IPS DF 19.7 (cell line): ENCODE measurements around the gene ENPP3.
"Not testable (repeated sequence)": the region's sequence is repeated elsewhere in the genome, so short reads cannot be mapped to it uniquely, and the experiment has no call there.

Source experiments
- DNase-seq: peaks from one replicate; pipeline ENCODE4 v3.0.0-alpha.2; 2013; ENCODE audit warnings: low read depth, low spot score

ENPP3 gene

DNA sequence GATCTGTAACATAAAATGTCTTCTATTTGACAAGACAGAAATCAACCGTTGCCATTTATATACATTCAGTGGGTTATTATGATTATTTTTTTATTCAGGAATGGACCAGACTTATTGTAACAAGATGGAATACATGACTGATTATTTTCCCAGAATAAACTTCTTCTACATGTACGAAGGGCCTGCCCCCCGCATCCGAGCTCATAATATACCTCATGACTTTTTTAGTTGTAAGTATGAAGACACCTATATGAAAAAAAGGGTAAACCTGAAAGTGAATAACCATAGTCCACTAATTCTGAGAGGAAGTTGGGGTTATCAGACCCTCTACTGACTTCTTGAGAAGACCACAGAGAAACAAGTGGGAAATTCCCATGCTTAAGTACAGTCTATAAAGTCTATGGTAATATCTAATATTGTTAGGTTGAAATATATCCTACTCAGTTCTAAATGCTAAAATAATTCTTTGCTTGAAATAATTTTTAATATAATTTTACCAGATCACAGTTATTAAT is 48.2 kb downstream of the ENPP3 start:
- DNase-seq: no peak

DNA sequence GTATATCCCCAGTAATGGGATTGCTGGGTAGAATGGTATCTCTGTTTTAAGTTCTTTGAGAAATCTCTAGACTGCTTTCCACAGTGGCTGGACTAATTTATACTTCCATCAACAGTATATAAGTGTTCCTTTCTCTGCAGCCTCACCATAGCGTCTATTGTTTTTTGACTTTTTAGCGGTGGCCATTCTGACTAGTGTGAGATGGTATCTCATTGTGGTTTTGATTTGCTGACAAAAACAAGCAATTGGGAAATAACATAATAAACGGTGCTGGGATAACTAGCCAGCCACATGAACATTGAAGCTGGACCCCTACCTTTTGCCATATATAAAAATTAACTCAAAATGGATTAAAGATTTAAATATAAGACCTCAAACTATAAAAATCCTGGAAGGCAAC is 49.9 kb downstream of the ENPP3 start:
- no peak for DNase-seq

DNA sequence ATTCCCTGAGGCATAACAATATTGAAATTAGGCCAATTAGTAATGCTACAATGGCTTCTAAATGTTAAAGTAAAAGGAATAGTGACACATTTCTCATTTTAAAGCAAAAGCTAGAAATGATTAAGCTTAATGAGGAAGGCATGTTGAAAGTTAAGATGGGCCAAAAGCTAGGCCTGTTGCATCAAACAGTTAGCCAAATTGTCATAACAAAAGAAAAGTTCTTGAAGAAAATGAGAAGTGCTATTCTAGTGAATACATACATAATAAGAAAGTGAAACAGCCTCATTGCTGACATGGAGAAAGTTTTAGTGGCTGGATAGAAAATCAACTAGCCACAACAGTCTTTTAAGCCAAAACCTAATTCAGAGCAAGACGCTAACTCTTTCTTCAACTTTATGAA is 51.2 kb downstream of the ENPP3 start:
- DNase-seq: no peak

DNA sequence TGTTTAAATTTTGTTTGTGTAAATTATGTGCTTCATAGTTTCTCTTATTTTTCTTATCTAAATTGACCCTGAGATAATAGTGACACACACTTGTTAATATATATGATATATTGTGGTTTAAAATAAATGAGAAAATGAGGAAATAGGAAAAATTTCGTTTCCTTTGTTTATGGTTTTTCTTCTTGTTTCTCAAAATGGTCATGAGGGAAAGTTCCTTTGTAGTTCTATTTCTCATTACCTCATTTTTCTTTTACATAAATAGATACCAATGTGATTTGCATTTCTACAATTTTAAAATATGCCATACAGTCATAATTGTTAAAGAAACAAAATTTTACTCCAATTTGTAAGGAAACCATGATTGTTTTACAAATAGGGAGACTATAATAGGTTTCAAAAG is 54.9 kb downstream of the ENPP3 start:
- no peak for DNase-seq

DNA sequence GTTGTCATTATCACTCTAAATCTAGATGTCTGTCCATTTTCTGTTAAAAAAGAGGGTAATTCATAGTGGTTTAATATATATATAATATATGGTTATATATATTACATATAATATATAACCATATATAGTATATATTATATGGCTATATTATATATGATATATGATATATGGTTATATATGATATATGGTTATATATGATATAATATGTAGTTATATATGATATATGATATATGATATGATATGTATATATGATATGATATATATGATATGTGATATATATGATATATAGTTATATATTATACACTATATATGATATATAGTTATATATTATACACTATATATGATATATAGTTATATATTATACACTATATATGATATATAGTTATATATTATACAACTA is 55.5 kb downstream of the ENPP3 start:
- no peak for DNase-seq

DNA sequence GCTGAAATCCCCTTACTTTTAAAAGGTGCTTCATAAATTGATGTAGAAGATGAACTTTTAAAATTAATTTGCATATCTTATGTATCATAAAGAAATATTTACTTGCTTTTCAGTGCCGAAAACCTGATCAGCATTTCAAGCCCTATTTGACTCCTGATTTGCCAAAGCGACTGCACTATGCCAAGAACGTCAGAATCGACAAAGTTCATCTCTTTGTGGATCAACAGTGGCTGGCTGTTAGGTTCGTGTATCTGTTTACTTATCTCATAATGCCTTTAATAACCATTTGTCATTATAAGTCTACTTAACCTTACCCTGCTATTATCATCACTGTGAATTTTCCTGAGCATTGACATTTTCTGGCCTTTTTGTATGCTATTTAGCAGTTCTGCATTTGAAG is 56.3 kb downstream of the ENPP3 start:
- DNase-seq: no peak

DNA sequence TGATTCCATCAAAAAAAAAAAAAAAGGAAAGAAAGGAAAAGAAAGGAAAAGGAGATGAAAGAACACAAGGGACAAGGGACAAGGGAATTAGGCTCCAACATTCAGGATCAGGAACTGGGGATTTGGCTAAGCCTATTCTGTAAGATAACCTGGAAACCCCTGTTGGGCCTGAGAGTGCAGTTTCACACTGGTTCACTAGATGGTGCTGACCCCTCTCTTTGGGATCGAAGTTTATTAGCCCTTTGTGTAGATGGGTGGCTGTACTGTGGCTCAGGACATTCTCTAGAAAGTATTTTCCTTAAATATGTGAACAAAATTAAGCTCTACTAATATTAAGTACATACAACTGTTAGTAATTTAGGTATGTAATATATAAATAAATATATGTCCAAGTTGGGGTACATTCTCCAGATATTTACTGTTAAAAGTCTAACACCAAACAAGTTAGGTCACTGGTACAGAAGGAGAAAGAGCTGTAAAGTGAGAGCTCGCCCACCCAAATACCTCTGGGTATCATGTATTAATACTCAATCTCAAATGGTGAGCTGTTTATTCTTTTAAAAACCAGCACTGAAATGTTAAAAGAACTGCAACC is 57.8 kb downstream of the ENPP3 start:
- peak; percentile 59 for DNase-seq

DNA sequence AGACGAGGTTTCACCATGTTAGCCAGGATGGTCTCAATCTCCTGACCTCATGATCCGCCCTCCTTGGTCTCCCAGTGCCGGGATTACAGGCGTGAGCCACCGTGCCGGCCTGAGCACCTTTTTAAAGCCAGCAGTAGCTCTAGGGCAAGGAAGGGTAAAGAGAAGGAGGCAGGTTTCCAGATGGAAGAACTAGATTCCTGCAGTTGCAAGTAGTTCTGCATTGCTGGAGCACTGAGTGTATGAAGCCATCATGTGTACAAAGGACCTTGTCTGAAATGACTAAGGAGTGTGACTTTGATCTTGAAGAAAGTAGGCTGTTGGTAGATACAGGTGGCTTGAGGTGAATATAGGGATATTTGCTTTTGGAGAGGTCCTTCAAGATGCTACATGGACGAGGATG is 59.9 kb downstream of the ENPP3 start:
- no peak for DNase-seq

DNA sequence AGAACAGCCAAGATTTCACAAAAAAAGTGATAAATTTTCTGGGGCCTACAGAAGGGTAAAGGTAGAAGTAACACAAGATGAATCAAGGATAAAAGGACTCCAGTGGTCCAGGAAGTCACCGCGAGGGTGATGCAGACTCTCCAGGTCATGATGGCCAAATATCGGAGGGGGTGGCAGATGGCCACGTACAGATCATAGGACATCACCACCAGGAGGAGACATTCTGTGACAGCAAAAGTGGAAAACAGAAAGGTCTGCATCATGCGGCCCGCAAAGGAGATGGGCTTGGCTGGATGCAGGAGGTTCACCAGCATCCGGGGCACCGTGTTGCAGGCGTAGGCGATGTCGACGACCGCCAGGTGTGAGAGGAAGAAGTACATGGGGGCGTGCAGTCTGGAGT is 63.7 kb downstream of the ENPP3 start:
- not testable (repeated sequence) for DNase-seq

DNA sequence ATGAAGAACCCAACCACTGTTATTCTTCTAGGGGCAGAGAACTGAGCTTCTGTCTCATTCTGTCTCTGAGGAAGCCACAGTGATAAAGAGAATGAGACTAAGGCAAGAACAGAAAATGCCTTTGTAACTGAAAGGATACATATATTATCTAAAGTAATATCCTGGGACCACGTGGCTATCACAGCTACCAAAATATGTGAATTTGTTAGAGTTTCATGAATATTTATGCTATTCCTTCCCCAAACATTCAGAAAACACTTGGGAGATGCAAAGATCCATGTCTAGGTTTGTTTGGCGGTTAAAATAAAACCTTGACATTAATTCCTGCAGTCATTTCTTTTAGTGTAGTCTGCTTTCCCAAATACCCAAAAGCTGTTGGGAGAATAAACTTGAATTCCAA is 66.8 kb downstream of the ENPP3 start:
- DNase-seq: not testable (repeated sequence)

DNA sequence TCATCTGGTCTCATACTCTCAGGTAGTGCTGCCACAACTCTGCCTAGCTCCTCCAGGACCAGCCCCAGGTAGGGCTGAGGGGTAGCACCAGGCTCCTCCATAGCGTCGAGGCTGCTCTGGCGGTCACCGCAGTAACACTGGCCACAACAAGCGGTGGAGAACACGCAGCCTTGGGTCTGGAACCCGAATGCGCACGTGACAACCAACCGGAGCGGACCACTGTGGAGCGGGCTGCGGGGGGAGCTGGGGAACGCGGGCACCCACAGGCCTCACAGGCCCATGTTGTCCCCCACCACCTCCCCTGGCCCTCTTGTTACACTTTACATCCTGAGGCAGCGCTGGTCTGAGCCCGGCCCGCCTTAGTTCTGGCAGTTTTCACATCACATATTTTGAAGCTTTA is 73.8 kb downstream of the ENPP3 start, which contains the start of gene CTAGE9:
Gene CTAGE9 (minus strand): TSS at position 101 of the 400 bp plus-strand sequence. CDS start 0 bp downstream, at position 101.
- not testable (repeated sequence) for DNase-seq

DNA sequence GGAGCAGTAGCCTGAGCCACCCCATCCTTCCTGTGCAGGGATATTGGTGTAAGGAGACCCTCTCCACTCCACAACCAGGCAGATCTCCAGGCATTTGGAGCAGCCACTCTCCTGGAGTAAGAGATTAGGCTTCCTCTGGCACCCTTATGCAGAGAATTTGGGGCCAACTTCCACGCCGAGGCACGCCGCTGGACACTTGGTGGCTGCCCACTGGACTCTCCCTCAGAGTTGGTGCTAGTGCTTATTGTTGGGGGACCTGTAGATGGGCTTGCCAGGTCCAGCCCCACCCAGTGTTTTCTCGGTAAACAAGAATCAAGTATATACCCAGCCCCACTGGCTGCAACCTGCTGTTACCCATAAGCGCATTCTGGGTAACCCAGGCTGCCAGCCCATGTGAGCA is 78.5 kb downstream of the ENPP3 start:
- not testable (repeated sequence) for DNase-seq

DNA sequence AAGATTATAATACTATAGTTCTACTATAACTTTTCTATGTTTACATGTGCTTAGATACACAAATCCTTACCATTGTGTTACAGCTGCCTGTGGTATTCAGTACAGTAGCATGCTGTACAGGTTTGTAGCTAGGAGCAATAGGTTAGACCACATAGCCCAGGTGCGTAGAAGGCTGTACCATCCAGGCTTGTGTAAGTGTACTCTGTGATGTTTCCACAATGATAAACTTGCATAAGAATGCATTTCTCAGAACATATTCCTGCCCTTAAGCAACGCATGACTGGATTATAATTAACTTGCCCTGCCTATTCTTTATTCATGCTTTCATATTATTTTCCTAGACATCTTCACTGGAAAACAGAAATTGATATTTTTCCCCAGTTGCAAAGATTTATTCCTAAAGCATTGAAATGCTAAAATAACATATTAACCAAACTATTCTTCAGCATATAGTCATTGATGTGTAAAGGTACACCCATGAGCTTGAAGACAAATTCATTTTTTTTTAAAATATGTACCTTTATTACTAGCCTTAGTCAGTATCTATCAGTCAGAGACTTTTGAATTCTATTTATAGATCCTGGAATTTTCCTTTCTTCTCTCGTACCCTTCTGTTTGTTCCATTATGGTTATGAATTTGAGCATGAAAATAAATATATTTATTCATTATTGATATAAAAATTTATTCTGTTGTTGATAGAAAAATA is 80.9 kb downstream of the ENPP3 start:
- DNase-seq: no peak

DNA sequence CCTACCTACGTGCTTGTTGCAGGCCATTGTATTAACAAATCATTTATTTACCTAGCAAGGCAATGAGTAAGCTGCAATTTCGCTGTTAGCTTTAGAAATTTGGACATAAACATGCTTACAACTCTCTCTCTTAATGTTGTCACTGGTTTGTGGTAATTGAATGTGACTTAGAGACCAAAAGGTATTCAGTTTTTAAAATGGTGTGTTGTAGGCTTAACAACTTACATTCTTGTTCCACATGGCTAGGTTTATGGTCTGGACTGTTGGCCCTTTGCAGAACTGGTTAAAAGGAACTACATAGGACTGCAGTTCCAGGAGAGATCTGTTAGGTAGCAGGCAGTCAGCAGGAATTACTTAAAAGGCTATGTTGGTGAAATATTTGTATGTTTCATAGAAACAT is 84.1 kb downstream of the ENPP3 start:
- no peak for DNase-seq

DNA sequence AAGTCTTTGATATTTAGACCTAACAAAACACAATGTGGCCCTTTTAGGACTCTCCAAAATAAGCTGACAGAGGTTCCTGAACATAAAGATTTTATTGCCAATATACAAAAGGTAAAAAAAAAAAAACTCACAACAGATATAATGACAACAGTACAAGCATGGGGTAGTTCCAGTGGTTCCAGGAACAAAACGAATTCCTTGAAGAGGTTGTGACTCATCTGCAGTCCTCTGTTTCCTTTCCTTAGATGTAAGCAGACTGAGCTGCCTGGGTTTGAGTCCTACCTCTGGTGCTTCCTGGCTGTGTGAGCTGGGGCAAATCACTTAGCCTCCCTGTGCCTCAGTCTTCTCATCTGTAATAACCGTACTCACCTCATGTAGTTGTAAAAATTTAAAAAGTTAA is 87.0 kb downstream of the ENPP3 start:
- DNase-seq: no peak

DNA sequence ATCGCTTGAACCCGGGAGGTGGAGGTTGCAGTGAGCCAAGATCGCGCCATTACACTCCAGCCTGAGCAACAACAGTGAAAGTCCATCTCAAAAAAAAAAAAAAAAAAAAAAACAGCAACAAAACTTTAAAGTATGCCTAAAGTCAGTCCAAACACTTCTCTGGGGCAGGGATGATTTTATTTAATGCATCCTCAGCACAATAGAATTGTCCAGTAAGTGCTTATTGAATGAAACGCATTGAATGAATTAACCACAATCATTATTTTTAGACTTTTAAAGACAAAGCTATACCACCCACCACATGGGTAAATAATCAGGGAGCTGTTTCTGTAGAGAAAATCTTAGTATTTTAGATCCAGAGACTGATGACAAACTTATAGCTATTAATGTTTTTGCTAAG is 90.4 kb downstream of the ENPP3 start:
- no peak for DNase-seq

DNA sequence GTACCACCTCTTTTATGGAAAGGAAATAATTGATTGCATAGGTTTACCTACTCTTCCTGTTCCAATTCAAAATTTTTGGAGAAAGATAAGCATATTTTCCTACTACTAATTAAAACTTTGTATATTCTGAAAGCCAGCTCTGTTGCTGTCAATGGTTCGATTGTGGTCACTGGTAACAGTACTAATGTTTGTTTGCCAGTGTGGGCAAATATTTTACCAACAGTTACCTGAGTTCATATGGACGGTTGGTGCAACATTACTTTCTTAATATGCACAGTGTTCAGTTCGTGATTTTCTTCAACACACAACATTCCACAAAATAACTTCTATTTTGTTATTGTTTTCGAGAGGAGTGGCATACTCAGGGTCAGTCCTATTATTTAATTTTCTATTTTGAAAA is 90.8 kb downstream of the ENPP3 start:
- DNase-seq: no peak

DNA sequence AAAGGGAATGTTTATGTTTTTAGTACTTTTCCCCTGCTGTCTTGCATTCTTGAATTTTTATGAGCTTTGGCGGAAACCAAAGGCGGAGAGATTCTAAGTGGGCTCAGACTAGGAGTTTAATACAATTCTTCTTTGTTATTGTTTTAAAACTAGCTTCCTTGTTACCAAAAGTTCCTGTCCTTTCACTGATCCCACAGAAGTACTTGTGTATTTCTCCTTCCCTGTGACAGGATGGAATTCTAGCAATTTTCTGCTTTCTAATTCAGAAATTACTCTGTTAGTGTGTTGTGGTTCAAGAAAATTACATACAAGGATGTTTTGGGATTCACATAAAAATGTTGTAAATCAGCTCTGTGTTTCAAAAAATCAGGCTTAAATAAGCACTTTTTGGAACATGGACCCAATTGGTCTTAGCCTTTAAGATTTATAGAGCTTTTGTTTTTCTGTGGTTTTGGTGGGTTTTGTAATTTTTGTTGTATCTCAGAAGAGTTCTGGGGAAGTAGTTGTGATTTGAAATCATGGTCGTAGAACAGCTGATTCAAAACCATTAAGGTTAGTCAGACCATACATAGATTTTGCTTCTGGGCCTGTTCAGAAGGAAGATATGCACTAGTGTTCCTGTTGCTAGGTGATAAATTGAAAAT is 91.3 kb downstream of the ENPP3 start:
- DNase-seq: no peak

DNA sequence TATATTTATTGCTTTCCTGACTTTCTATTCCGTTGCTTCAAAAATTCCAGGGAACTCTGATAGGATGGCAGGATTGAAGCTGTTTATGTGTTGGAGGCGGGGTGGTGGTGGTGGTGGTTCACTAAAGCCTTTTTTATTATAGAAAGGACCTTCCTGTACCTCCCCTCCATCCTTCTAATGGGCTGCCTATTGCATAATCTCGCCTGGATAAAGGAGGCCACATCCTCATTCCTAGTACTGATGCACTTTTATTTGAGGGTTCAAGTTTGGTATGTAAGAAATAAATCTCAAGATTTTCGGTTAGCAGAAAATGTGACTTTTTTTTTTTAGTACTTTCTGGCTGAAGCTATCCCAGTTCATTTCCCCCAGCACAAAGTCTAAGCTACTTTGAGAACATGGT is 92.4 kb downstream of the ENPP3 start:
- no peak for DNase-seq

DNA sequence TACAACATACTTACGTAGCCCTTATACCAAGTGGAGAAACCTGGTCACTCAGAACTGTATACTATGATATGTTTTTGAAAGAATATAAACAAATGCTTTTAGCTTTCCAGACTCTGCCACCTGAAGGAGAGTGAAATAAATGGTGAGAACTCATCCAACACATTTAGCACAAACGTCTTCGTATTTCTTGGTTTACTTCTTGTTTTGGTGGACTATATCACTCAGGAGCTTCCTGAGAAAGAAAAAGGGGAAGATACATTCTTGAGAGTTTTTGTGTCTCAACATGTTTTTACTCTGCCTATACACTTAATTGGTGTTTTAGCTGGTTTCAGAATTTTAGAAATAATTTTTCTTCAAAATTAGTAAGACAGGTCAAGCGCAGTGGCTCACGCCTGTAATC is 93.2 kb downstream of the ENPP3 start:
- DNase-seq: no peak

DNA sequence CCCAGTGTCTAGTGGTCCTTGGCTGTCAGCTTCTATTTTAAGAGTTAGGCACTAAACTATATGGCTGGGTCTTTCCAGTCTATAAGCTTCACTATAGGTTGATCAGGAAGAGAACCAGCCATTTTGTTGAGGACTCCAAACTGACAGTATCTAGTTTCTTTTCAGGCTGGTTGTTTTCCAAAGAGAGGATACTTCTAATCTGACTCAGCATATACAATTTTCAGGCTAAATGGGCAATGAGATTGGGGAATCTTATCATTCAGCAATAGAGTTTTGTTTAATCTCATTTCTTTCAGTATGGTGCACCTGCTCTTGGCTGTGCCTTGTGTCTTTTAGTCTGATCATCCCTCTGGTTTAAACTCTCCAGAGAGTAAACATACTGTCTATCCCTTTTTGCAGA is 94.1 kb downstream of the ENPP3 start:
- no peak for DNase-seq

DNA sequence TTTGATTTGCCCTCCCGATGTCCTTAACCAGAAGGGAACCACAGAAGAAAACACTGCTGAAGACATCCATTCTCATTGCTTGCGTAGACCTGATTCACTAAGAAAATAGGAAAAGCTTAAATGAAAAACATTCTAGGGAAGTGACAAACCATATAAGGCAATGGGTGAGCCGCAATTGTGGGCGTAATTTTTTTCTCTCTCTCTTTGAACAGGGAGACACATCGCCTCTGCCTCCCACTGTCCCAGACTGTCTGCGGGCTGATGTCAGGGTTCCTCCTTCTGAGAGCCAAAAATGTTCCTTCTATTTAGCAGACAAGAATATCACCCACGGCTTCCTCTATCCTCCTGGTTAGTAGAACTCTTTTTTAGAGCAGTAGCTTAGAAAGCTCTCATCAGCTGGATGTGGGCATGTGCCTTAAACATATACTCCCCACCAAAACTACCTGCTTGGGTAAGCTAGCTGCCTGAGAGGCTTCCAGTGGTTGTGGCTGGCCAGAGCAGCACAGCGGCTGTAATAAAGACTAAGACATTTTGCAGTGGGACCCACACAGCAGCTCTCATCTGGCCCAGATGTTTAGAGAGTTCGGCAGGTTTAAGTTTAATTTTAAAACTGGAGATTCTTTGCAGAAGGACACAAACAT is 96.4 kb downstream of the ENPP3 start:
- no peak for DNase-seq
